NCI-H345 (cell line): ENCODE measurements around the gene PEX14.
A peak's percentile ranks its signal among the peaks of the same experiment; 100 is the strongest.

Source experiments
- DNase-seq: peaks from one replicate; lab custom pipeline; 2025; lab: John Stamatoyannopoulos, UW

PEX14 gene

GRCh38 chr1:10520497-10520896 lies 45.7 kb downstream of the PEX14 start:
- no peak for DNase-seq

- DNase-seq, result no peak
Measured at GRCh38 chr1:10520952-10521351, 46.2 kb downstream of the PEX14 start.

DNA sequence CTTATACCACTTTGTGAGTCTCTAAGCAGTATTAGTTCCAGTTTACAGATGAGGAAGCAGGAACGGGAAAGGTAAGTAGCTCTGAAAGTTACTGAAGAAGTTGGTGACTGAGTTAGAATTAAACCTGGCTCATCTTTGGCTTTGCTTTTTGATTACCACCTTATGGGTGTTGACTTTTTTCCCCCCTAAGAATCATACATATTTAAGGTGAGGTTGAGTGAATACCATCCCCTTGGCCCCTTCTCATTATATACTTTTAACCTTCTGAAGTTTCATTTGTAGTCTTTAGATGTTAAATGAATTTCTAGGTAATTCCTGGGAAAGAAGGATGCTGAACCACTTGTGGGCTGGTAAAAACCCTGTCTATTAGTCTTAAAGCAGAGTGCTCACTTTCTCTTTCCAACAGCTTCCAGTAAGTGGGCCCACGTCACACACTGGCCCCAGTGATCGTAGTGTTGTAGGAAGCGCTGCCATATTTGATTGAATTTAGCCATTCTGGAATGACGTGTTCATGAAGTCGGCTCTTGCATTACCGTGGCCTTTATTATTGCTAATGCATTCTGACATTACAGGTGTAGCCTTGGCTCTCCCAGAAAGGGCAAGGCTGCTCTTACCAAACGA lies 46.9 kb downstream of the PEX14 start:
- no peak for DNase-seq

DNA sequence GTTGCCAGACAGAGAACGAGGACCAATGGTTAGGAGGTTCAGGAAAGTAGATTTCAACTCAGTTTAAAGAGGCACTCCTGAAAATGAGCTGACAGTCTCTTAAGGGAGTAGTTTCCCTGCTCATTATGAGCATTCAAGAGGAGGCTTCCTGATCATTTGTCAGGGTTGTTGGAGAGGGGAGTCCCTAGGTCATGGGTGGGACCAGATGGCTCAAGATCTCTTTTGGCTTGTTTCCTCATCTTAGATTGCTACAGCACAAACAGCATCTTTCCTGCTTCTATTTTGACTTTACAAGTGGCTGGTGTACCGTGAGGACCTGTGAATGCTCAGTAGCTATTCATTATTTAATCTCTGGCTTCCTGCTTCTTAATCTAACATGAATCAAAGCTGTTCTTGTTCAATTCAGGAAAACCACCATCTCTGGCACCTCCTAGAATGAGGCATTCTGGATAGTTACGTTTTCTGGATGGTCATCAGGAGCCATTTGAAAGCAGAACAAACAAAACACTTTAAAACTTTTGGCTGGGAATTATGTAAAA lies 47.6 kb downstream of the PEX14 start:
- DNase-seq, result no peak

GRCh38 chr1:10525208-10525607 lies 50.5 kb downstream of the PEX14 start:
- no peak for DNase-seq

GRCh38 chr1:10528066-10529014 lies 53.6 kb downstream of the PEX14 start:
- no peak for DNase-seq

GRCh38 chr1:10529091-10529490 lies 54.3 kb downstream of the PEX14 start:
- DNase-seq, result no peak

DNA sequence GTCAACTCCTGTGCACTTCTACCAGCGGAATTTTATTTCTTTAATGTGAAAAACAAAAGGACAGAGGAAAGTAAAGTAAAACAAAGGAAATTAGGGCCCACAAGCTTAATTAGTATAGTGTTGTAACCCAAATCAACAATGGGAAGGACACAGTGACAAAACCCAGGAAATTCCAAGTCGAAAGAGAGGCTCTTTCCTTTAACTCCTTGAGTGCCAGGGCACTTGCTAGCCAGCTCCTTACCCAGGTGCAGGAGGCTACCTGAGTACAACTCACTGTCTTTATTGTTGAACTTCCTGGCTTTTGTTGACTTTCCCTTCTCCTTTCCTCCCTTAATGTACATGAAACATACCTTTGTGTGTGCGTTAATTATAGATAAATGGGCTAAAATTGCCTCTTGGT lies 55.0 kb downstream of the PEX14 start:
- no peak for DNase-seq

- DNase-seq, result no peak
Measured at GRCh38 chr1:10530281-10530740, 55.6 kb downstream of the PEX14 start.

- DNase-seq, result no peak
Measured at GRCh38 chr1:10530756-10531495, 56.2 kb downstream of the PEX14 start.

- no peak for DNase-seq
Measured at GRCh38 chr1:10532362-10532761, 57.6 kb downstream of the PEX14 start.

GRCh38 chr1:10534519-10534918 lies 59.8 kb downstream of the PEX14 start:
- no peak for DNase-seq

DNA sequence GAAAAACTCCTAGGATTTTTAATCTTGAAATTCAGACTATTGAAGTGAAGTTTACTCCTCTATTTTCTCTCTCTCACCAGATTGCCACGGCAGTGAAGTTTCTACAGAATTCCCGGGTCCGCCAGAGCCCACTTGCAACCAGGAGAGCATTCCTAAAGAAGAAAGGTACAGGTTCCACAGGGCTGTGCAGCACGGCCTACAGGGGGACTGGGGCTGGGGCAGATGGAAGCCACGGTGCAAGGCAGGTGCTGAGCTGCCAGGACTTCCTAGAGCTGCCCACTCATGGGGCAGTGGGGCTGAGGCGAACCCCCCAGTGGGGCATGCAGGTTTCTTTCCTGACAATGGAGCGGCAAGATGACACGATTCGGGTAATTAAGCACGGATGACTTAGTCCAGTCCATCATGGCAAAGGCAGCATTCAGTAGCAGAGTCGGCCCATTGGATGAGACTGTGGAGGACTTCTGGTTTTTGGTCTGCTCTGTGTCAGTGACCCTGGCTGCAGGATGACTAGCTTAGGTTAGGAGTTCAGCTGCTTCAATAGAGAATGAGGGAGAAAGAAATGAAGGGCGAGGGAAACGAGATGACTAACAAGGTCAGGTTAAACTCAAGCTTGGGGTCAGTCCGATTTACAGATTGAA lies 61.5 kb downstream of the PEX14 start:
- DNase-seq, result no peak

DNA sequence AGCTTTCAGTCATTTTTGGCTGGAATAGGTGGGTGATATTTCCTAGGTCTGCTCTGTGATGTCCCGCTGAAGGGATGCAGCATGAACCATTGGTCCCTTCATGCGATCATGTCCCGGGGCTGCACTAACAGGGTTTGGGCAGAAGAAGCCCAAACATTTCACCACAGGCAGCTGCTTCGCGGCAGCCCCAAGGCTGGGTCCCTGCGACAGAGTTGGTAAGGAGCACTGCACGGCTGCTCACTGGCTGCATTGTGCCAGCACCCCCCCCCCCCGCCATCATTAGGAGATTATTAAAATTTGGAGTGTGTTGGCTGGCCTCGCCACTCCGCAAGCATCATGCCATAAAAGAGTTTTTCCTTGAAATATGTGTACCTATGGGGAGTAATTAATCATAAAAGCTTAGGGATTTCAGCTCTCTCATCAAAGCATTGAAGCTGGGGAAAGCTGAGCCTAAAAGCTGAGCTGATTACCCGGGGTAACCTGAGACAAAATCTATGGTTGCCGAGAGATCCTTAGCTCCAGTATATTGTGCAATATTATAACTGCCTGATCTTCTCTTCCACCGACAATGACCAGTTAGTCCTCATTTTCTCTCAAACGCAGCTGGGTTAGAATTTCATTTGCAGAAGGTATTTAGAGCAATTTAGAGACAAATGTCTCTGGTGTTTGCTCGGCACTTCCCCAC lies 62.5 kb downstream of the PEX14 start:
- DNase-seq, result peak; percentile 52

DNA sequence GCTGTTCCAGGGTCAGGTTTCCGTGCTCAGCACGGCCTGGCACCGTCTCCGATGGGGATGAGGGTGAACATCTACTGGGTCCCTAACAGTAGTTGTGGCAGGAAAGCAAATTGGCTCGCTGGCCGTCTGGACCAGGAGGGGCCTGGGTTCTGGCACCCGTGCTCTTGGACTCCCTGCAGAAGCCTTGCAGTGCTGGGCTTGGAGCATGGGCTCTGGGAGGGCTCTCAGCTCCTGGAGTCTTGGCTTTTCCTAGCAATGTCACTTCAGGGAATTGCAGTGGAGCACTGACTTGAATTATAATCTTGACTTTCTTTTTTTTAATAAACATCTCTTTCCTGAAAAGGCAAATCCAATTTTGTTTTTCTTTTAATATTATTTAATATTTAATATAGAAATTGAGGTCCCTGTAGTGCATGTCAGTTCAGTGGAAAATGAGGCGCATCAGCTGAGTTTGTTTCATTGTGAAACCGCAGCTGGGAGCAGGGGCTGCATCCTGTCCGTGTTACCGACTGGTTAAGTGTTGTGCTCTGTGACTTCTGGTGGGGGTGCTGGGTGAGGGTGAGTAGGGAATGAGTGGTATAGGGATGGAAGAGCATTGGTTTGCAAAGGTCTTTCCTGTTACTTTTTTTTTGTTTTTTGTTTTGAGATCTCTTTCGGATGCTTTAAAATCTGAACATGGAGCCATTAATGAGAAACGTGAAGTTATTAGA lies 64.1 kb downstream of the PEX14 start:
- DNase-seq, result no peak

DNA sequence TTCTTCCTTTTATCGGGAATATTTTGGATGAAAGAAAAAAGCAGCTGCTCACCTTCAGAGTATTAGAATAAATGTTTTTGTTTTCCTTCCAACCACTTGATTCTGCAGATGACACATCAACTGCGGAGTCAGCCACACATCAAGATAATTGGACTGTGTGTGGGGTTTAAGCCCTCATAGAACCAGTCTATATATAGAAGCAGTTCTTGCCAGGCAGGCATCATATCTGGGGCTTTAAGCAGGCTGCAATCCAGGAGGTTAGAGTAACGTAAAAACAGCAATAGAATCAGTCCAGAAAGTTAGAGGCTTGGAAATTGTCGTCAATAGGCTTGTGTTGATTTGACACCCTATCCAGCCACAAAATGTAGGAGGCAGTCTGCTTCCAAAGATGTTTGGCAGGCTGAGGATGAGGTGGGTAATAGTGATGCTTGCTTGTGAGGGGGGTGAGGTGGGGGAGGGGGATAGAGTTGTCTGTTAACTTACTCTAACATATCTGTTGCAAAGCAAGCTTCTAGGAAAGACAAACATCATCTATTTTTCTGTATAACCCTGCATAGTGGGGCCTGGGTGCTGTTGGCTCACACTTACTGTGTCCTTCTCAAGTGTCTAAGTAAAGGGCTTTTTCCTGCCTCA lies 64.8 kb downstream of the PEX14 start:
- no peak for DNase-seq

DNA sequence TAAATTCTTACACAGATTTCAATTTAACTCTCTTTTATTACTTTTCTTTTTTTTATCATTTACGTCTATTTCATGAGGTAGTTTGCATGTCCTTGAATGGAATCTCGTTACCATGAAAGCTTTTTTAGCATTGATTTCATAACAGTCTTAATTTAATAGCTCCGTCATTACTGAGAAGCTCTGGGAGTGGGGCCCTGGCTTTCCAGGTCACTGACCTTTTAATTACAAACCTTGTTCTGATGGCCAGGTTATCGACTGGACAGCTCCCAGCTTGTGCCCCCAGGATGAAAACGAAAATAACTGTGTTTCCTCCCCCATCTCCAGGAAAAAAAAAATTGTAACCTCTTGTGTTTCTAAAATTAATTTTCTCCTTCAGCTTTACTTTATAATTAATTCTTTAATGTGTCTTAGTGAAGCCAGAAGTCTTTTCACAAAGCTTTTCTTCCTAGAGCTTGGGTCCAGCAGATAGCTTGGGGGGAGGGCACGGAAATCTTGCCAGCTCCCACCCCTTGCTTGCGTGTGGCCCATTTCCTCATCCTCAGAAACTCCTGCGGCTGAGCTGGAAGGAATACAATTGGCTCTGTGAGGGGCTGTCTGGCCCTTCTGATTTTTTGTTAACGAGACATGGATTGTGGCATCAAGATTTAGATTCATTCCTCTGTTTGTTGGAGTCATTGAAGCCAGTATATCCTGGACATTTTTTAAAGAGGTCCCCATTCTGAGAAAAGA lies 65.7 kb downstream of the PEX14 start:
- no peak for DNase-seq

DNA sequence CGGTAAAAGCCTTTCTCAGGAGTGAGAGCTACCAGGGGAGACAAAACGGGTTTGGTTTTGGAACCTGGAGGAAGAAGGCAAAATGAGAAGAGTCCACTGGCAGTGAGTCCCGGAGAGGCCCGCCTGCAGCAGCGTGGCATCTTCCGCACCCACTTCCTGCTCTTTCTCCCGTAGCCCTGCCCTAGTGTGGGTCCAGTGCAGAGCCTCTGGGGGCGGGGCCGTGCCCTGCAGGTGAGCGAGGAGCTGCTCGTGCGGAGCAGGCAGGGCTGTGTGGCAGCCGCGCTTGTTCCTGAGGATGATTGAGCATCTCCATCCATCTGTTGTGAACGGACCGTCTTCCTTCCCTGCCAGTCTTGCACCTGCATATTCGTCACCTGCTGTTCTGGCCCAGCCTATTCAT lies 66.5 kb downstream of the PEX14 start:
- DNase-seq, result no peak

- no peak for DNase-seq
Measured at GRCh38 chr1:10544239-10544638, 69.5 kb downstream of the PEX14 start.
